Progenitor cell of endocrine pancreas (in vitro differentiated cells): ENCODE results near the gene SLIT3. TPM values are rescaled to one million over a fixed set of nuclear protein-coding genes. Genes with fewer than 3 reads are reported as not detected.

Experiments used
- DNase-seq: peaks from one replicate; pipeline ENCODE4 v3.0.0; 2021; ENCODE audit warnings: low spot score; ENCODE audit not compliant: unreplicated experiment
- H3K27ac Mint-ChIP-seq: 2 replicates; pipeline ENCODE4 v1.8.0; 2021; ENCODE audit warnings: mild to moderate bottlenecking, moderate library complexity, mixed read lengths
- H3K27me3 Mint-ChIP-seq: 2 replicates; pipeline ENCODE4 v1.8.0; 2021; ENCODE audit warnings: mixed read lengths
- H3K36me3 Mint-ChIP-seq: 2 replicates; pipeline ENCODE4 v1.8.0; 2022; ENCODE audit warnings: mixed read lengths; ENCODE audit not compliant: insufficient read depth
- H3K4me1 Mint-ChIP-seq: 2 replicates; pipeline ENCODE4 v1.8.0; 2021; ENCODE audit warnings: low read depth, mixed read lengths
- H3K4me3 Mint-ChIP-seq: 2 replicates; pipeline ENCODE4 v1.8.0; 2021; ENCODE audit warnings: low read depth, mild to moderate bottlenecking, moderate library complexity, mixed read lengths
- H3K9me3 Mint-ChIP-seq: 2 replicates; pipeline ENCODE4 v1.8.0; 2021; ENCODE audit warnings: low read depth, mixed read lengths
- total RNA-seq: library from RNA; stranded (reverse); gene quantifications from 2 replicates; pipeline ENCODE4 v1.2.1, GENCODE V29; 2021
- TF ChIP-seq, protein P1 (sequence below): fragments of 200-600 bp; sonication (generic); IDR thresholded peaks from one replicate; pipeline ENCODE4 v1.5.0; 2021; ENCODE audit warnings: antibody characterized with exemption, mild to moderate bottlenecking; ENCODE audit not compliant: unreplicated experiment

Gene SLIT3
- total RNA-seq, 1 donor from 2014 or later = 18.8 TPM

DNA sequence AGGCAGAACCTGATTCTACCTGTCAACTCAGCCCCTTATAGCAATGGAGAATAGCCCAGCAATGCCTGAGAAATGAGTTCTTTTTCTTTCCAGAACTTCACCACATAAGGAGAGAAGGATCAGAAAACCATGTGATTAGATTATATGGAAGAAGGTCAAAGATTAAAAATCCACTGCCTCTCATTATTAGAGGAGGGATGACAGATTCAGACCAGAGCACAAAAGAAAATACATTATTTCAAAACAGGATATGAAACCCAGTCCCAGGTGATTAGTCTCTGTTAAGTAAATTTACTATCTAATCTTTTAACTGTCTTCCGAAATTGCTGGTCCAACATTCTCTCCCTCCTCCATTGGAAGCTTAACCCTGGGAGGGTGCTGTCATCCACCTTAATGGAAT lies 322.4 kb downstream of the SLIT3 start:
- H3K27me3 Mint-ChIP-seq = peaks cover 18% of the 10 kb centered on the region
- TF ChIP-seq, protein P1, sequence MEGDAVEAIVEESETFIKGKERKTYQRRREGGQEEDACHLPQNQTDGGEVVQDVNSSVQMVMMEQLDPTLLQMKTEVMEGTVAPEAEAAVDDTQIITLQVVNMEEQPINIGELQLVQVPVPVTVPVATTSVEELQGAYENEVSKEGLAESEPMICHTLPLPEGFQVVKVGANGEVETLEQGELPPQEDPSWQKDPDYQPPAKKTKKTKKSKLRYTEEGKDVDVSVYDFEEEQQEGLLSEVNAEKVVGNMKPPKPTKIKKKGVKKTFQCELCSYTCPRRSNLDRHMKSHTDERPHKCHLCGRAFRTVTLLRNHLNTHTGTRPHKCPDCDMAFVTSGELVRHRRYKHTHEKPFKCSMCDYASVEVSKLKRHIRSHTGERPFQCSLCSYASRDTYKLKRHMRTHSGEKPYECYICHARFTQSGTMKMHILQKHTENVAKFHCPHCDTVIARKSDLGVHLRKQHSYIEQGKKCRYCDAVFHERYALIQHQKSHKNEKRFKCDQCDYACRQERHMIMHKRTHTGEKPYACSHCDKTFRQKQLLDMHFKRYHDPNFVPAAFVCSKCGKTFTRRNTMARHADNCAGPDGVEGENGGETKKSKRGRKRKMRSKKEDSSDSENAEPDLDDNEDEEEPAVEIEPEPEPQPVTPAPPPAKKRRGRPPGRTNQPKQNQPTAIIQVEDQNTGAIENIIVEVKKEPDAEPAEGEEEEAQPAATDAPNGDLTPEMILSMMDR = no peak
- no peaks in the 10 kb centered on the region for H3K9me3 Mint-ChIP-seq
- no peaks in the 10 kb centered on the region for H3K36me3 Mint-ChIP-seq
- H3K27ac Mint-ChIP-seq = no peak overlapping the region
- no peaks in the 10 kb centered on the region for H3K4me1 Mint-ChIP-seq
- DNase-seq = no peak
- no peak overlapping the region for H3K4me3 Mint-ChIP-seq

DNA sequence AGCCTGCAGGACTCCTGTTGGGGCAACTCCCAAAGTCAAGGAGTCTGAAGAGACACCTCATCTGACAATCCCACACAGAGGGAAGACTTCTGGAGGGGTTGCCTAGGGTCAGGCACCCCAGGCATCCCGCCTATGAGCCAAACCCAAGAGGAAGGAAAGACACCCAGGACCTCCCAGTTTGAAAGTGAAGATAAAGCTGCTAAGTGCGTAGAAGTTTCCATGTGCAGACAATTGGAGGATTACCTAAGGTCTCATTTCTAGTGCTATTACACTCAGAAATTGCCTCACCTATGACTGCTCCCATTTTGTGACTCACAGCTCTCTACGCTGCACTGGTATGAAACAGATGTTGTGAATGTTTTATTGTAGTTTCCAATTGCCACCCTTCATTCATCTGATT lies 322.9 kb downstream of the SLIT3 start:
- TF ChIP-seq, protein P1 = no peak
- Mint-ChIP-seq H3K4me3 (no peak overlapping the region), H3K27me3 (peaks cover 16% of the 10 kb centered on the region), H3K9me3 (no peaks in the 10 kb centered on the region), H3K4me1 (no peaks in the 10 kb centered on the region), H3K36me3 (no peaks in the 10 kb centered on the region), H3K27ac (no peak overlapping the region)
- DNase-seq = no peak

DNA sequence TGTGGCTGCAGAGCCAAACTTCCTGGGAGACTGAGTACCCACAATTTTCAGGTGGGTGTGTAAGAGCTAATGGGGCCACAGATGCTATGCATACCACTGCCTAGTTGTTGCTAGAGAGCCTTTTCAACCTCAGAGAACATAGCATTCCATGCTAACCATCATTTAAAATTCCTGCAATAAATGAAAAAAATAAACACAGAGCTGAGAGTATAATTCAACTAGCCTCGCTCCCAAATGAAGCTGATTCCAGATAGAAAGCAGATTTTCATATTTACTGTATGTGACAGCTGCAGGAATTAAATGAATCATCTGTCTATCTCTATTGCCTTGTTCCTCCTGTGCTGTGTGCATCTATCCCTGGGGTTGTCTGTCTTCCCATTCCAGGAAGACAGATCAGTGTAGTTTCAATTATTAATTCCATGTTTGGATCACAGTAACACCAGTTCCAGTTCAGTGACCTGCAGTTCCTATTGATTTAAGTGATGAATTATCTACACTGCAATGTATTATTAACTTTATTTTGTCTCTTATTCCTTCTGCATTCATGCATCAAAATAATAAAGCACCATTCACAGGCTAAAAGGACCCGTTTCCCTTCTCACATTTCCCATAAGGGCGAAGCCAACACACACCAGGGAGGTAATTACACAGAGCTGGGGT lies 324.5 kb downstream of the SLIT3 start:
- Mint-ChIP-seq H3K27me3 (peaks cover 20% of the 10 kb centered on the region), H3K4me1 (no peaks in the 10 kb centered on the region), H3K27ac (no peak overlapping the region)

DNA sequence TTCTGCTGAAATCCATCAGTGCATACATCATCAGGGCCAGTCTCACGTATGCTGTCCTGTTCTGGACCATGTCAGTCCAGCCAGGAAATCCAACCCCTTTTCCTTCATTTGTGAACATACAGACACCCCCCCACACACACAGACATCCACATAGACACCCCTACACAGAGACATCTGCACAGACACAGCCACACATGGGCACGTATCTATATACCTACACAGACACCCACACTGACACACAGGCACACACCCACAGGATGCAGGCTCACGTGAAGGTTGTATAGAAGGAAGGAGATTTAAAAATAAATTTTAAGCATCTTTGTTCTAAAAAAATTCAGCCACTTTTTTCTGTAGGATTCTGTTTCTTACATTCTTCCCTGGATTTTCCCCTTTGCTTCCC lies 325.6 kb downstream of the SLIT3 start:
- Mint-ChIP-seq H3K27me3 (peaks cover 20% of the 10 kb centered on the region), H3K27ac (no peak overlapping the region), H3K36me3 (no peaks in the 10 kb centered on the region), H3K4me3 (no peak overlapping the region), H3K9me3 (no peaks in the 10 kb centered on the region), H3K4me1 (no peaks in the 10 kb centered on the region)
- no peak for DNase-seq
- TF ChIP-seq, protein P1 = no peak

More for the DNA sequence above, 324.5 kb downstream of the SLIT3 start:
- DNase-seq = no peak
- Mint-ChIP-seq H3K36me3 (no peaks in the 10 kb centered on the region), H3K4me3 (no peak overlapping the region), H3K9me3 (no peaks in the 10 kb centered on the region)
- TF ChIP-seq, protein P1 = no peak

- no peak overlapping the region for H3K4me3 Mint-ChIP-seq
- no peak overlapping the region for H3K27ac Mint-ChIP-seq
- TF ChIP-seq, protein P1 = no peak
- DNase-seq = no peak
- H3K4me1 Mint-ChIP-seq = no peaks in the 10 kb centered on the region
- H3K9me3 Mint-ChIP-seq = no peaks in the 10 kb centered on the region
- H3K36me3 Mint-ChIP-seq = no peaks in the 10 kb centered on the region
- H3K27me3 Mint-ChIP-seq = peaks cover 20% of the 10 kb centered on the region
These were observed 326.9 kb downstream of the SLIT3 start for GRCh38 chr5:168974082-168974481.
